ENCODE measurements around the gene CFAP161. TPM values are rescaled to one million over a fixed set of nuclear protein-coding genes. Genes with fewer than 3 reads are reported as not detected.

Gene CFAP161, protein sequence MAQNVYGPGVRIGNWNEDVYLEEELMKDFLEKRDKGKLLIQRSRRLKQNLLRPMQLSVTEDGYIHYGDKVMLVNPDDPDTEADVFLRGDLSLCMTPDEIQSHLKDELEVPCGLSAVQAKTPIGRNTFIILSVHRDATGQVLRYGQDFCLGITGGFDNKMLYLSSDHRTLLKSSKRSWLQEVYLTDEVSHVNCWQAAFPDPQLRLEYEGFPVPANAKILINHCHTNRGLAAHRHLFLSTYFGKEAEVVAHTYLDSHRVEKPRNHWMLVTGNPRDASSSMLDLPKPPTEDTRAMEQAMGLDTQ
- not detected in 2 replicates for total RNA-seq

DNA sequence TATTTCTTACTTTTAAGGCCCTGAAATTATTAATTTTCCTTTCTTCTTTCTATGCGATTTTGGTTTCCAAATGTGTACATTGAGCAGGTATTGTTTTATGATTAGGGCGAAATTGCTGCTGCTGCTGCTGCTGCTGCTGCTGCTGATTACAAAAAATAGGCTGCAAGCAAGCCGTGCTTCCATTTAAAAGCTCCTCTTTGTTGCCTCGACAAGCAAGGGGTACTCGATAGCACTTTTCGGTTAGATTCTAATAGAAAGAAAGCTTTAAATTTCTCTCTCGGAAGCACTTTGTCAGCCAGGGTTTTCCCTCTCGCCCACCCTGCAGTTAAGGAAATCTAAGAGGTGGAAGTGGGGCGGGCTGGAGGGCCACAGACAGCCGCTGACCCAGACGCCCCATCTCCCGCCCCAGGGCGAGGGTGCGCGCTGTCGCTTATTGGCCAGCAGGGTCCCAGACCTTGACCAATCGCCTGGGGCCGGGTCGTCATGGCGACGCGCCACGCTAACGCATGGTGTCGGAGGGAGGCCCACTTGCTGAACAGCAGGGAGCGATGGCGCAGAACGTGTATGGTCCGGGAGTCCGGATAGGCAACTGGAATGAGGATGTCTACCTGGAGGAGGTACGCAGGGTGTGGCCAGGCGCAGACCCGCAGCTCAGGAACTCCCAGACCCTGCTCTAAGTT lies at the start of gene CFAP161:
CFAP161 (plus strand) TSS at position 489 of the 680 bp plus-strand sequence; CDS start at position 549, 60 bp downstream.

DNA sequence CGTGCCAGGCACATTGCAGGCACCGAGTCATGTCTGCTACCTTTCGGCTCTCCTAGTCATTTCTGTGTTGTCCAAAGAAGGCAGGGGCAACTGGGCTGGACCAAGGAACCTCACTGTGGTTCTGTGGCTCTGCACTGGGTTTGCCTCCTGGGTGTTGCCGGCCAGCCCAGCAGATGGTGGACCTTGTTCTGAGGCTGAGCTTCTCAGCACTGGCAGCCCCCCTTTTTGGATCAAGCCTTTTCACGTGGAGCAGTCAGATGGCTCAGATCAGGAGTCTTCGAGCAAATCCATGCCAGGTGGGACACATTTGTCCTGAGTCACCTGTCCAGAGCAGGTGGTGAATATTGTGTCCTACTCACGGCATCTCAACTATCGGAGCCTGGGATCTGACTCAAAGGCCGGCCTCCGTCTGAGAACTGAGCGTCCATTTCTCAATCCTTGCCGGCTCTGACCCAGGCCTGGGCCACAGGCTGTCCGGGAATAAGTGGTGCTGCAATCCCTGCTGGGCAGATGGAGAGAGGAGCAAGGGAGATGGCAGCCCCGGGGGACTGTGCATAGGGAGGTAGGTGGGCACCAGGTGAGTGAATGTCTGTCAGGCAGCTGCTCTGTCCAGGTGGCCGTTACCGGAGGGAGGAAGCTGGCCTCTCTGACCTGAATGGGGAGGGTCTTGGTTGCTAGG lies 62.6 kb downstream of the CFAP161 start, which contains the start of gene IL16:
IL16 (plus strand) TSS at position 304 of the 679 bp plus-strand sequence. CDS start 28,521 bp downstream, outside the sequence.

Other genes with a start within 250 kb of the CFAP161 start
- 11.2 and 15.5 TPM in 2 replicates for gene MESD, start 144.5 kb upstream of the CFAP161 start, total RNA-seq
- gene TLNRD1, start 133.3 kb upstream of the CFAP161 start, total RNA-seq = 20.3 and 28.0 TPM in 2 replicates
- not detected in 2 replicates for gene IL16, start 62.6 kb downstream of the CFAP161 start, total RNA-seq
- 1.1 and 1.5 TPM in 2 replicates for gene STARD5, start 189.9 kb downstream of the CFAP161 start, total RNA-seq
- gene TMC3, start 239.9 kb downstream of the CFAP161 start, total RNA-seq = not detected in 2 replicates